ENCODE results near the gene RIN2.

RIN2 gene

GRCh38 chr20:19765266-19765665, 7.2 kb downstream of the RIN2 start:
- H3K27ac Mint-ChIP-seq, result no peak overlapping the region
- no peaks in the 10 kb centered on the region for H3K4me1 Mint-ChIP-seq (ENCODE audit: low read depth)
- peaks cover 4% of the 10 kb centered on the region for H3K9me3 Mint-ChIP-seq

GRCh38 chr20:19765913-19766312, 7.9 kb downstream of the RIN2 start:
- no peak overlapping the region for H3K4me3 Mint-ChIP-seq
- peaks cover 4% of the 10 kb centered on the region for H3K9me3 Mint-ChIP-seq
- no peak overlapping the region for H3K27ac Mint-ChIP-seq
- no peaks in the 10 kb centered on the region for H3K36me3 Mint-ChIP-seq (ENCODE audit: low read depth)
- peaks cover 11% of the 10 kb centered on the region for H3K27me3 Mint-ChIP-seq
- no peaks in the 10 kb centered on the region for H3K4me1 Mint-ChIP-seq (ENCODE audit: low read depth)

More at GRCh38 chr20:19765266-19765665, 7.2 kb downstream of the RIN2 start:
- H3K4me3 Mint-ChIP-seq, result no peak overlapping the region
- H3K27me3 Mint-ChIP-seq, result peaks cover 16% of the 10 kb centered on the region
- H3K36me3 Mint-ChIP-seq (ENCODE audit: low read depth), result no peaks in the 10 kb centered on the region

DNA sequence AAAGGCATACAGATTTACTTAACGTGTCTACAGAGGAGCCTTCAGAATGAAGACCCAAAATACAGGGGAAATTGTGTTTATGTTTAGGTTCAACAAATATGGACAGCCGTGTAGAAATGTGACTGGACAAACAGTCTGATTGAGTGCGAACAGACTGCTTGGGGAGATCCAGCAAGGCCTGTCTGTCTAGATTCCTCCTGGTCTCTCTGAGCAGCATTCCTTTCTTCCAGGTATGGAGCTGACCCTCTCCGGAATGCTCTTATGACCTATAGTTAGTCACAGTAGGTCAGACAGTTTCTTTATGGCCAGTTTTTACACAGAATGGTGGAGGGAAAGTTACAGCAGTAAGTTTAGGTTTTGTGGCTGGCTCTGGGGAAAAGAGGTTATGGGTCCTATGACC, 9.0 kb downstream of the RIN2 start:
- Mint-ChIP-seq H3K36me3 (ENCODE audit: low read depth) (no peaks in the 10 kb centered on the region), H3K27me3 (peaks cover 8% of the 10 kb centered on the region), H3K4me3 (no peak overlapping the region), H3K4me1 (ENCODE audit: low read depth) (no peaks in the 10 kb centered on the region), H3K27ac (no peak overlapping the region), H3K9me3 (peaks cover 4% of the 10 kb centered on the region)

DNA sequence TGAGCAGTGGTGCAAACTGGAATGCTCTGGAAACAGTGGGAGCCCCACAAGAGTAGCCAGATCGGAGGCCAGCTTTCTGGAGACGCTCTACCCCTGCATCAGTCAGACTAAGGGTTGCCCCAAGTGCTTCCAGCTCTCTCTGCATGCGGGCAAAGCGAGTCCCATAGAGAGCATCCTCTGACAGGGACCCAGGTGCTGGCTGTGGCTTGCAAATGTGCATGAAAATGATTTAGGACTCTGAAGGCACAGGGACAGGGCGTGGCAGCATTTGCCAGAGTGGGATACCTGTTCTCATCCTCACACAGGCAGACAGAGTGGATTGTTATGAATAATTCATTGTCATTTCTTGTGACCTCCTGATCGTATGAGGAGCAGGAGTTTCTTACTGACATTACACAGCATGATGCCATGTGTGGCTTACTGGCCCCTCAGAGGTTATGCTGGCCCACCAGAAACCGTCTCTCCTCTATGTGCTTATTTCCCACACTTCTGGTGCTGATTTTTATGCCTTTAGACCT, 10.3 kb downstream of the RIN2 start:
- Mint-ChIP-seq H3K4me3 (no peak overlapping the region), H3K27ac (no peak overlapping the region), H3K9me3 (no peaks in the 10 kb centered on the region), H3K36me3 (ENCODE audit: low read depth) (no peaks in the 10 kb centered on the region), H3K27me3 (peaks cover 6% of the 10 kb centered on the region), H3K4me1 (ENCODE audit: low read depth) (no peaks in the 10 kb centered on the region)

DNA sequence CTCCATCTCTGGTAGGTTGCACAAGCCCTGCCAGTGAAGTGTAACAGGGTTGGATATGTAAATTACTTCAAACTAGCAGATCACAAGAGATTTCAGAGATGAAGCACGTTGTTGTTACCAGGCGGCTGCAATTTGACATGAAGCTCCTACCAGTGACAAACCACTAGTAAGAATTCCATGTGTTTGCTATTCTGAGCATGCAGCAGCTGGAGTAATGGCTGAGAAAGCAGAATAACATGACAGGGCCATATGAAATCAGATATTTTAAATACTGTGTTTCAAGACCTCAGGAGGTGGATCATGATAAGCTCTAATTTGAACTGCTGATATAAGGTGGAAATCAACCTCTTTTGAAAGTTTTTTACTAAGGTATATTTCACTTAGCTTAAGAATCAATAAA, 11.4 kb downstream of the RIN2 start:
- H3K36me3 Mint-ChIP-seq (ENCODE audit: low read depth), result no peaks in the 10 kb centered on the region
- no peak overlapping the region for H3K27ac Mint-ChIP-seq
- no peak overlapping the region for H3K4me3 Mint-ChIP-seq
- no peaks in the 10 kb centered on the region for H3K9me3 Mint-ChIP-seq
- peaks cover 6% of the 10 kb centered on the region for H3K27me3 Mint-ChIP-seq
- H3K4me1 Mint-ChIP-seq (ENCODE audit: low read depth), result no peaks in the 10 kb centered on the region

GRCh38 chr20:19770375-19770774, 12.3 kb downstream of the RIN2 start:
- no peaks in the 10 kb centered on the region for H3K9me3 Mint-ChIP-seq
- no peak overlapping the region for H3K27ac Mint-ChIP-seq
- H3K4me1 Mint-ChIP-seq (ENCODE audit: low read depth), result no peaks in the 10 kb centered on the region
- H3K36me3 Mint-ChIP-seq (ENCODE audit: low read depth), result no peaks in the 10 kb centered on the region
- H3K27me3 Mint-ChIP-seq, result peaks cover 6% of the 10 kb centered on the region
- H3K4me3 Mint-ChIP-seq, result no peak overlapping the region

DNA sequence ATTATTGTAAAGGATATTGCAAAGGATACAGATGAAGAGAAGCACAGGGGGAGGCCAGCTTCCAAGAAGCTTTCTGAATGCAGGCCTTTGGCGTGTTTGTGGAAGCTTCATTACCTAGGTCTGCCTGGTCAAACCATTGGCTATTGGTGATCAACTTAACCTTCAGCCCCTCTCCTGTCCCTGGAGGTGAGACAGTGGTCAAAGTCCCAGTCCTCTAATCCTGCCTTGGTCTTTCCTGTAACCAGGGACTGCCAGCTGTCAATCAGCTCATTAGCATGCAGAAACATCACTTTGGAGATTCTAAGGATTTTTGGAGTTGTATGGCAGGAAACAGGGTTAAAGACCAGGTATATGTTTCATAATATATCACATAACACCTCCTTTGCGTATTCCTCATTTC, 13.0 kb downstream of the RIN2 start:
- no peak overlapping the region for H3K27ac Mint-ChIP-seq
- no peaks in the 10 kb centered on the region for H3K4me1 Mint-ChIP-seq (ENCODE audit: low read depth)
- H3K27me3 Mint-ChIP-seq, result peaks cover 6% of the 10 kb centered on the region
- H3K36me3 Mint-ChIP-seq (ENCODE audit: low read depth), result no peaks in the 10 kb centered on the region
- no peaks in the 10 kb centered on the region for H3K9me3 Mint-ChIP-seq
- no peak overlapping the region for H3K4me3 Mint-ChIP-seq

DNA sequence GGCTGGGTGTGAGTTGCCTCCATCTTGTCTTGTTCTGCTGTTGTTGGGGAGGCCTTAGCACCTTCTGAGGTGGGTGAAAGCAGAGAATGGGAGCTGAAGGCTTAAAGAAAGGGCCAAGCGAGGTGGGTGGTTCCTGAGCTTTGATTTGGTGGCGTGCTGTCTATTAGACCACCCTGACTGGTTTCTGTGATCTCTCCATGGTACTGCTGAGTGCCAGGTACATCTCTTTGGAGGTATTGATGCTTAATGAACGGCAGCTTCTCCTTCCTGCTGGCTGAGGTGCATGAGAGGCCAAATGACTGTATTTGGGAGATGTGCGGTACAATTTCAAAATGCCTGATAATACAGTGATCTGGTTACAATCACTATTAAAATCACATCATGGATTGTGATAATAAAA, 15.4 kb downstream of the RIN2 start:
- H3K9me3 Mint-ChIP-seq, result no peaks in the 10 kb centered on the region
- H3K27ac Mint-ChIP-seq, result no peak overlapping the region
- H3K4me1 Mint-ChIP-seq (ENCODE audit: low read depth), result no peaks in the 10 kb centered on the region
- peaks cover 3% of the 10 kb centered on the region for H3K27me3 Mint-ChIP-seq
- H3K4me3 Mint-ChIP-seq, result no peak overlapping the region
- H3K36me3 Mint-ChIP-seq (ENCODE audit: low read depth), result no peaks in the 10 kb centered on the region

DNA sequence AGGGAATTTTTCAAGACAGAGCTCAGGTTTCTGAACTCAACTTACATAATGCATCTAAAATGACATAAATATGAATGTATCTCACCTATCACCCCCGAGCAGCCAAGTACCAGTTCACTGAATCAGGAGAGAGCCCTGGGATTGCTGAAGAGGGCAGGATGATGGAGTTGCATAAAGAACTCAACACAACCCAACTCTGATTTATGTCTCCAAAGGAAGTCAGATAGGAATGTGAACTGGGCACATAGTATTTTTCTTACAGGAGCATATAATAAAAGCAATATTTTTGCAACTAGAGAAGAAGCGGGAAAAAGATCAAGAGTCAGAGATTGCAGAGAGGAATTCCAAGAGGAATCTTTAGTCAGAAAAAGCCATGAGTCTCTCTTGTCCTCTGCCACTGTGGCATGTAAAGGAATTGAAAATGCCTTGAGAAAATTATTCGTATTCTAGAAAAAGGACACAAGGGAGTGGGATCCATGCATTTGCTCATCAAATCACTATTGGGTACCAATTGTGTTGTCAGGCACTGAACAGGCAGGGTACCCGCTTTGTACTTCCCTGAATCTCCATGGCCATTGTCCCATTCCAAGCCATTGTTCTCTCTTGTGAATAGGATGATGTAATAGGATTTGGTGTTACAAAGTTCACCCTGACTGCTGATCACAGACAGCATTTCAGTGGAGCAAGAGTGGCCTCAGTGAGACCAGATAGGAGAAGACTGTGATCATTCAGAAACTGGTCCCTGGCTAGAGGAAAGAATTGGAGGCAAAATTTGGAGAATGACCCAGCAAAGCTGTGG, 16.3 kb downstream of the RIN2 start:
- Mint-ChIP-seq H3K27me3 (peaks cover 3% of the 10 kb centered on the region), H3K4me3 (no peak overlapping the region), H3K36me3 (ENCODE audit: low read depth) (no peaks in the 10 kb centered on the region), H3K4me1 (ENCODE audit: low read depth) (no peaks in the 10 kb centered on the region), H3K9me3 (no peaks in the 10 kb centered on the region), H3K27ac (no peak overlapping the region)

DNA sequence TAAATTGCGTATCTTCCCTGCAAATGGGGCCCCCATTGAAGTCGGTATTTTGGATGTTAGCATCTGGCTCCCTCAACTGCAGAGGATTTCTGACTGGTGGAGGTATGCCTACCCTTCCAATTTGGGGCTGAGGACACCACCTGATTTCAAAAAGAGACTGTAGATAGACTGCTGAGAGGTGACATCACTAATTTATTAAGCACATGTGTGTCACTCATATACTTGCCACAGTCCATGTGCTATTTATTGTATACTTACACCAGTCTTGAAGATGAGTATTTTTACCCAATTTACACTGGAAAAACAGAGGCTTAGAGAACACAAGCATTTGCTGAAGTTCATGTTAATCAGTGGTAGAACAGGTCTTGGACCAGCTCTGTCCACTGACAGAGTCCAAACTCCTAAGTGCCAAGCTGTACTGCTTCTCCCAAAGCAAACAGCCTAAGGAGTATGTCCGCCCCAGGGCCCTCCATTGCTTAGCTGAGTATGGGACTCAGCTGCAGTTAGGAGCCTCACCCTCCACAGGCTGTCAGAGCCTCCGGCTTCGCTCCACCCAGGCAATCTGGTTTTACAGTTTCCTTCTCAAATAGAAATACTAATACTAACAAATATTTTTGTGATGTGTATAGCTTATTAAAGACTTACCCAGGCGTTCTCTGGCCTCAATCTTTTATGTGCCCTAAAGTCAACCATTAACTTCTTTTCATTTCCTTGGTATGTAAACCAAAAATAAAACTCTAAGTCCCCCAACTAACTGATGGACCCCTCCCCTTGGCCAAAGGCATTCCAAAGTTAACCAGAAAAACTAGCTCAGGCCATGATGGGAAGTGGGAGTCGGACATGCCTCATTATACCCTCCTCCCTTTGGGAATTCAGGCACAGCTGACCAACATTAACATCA, 17.5 kb downstream of the RIN2 start:
- no peak overlapping the region for H3K4me3 Mint-ChIP-seq
- no peaks in the 10 kb centered on the region for H3K9me3 Mint-ChIP-seq

GRCh38 chr20:19777315-19777714, 19.3 kb downstream of the RIN2 start:
- no peak overlapping the region for H3K27ac Mint-ChIP-seq

More for the DNA sequence above, 17.5 kb downstream of the RIN2 start:
- no peaks in the 10 kb centered on the region for H3K4me1 Mint-ChIP-seq (ENCODE audit: low read depth)
- H3K27me3 Mint-ChIP-seq, result peaks cover 3% of the 10 kb centered on the region
- no peak overlapping the region for H3K27ac Mint-ChIP-seq
- no peaks in the 10 kb centered on the region for H3K36me3 Mint-ChIP-seq (ENCODE audit: low read depth)

DNA sequence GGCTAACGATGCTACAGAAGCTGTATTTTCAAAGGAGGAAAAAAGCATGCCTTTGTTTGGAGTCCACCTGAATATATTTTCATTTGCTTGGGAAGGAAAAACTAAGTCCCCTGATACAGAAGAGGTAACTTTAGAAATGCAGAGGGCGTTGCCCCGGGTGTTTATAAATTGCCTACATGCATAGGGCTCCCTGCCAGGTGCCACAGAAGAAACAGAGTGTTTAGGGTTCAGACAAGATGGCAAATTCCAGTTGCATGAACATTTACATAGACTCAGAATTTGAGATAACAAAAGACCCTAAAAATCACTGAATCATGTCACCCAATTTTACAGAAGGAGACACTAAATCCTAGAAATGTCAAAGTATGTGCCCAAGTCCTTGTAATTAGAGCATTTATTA, 19.9 kb downstream of the RIN2 start:
- Mint-ChIP-seq H3K36me3 (ENCODE audit: low read depth) (no peaks in the 10 kb centered on the region), H3K27me3 (no peaks in the 10 kb centered on the region), H3K27ac (no peak overlapping the region), H3K4me1 (ENCODE audit: low read depth) (no peaks in the 10 kb centered on the region), H3K4me3 (no peak overlapping the region), H3K9me3 (no peaks in the 10 kb centered on the region)

More at GRCh38 chr20:19777315-19777714, 19.3 kb downstream of the RIN2 start:
- no peaks in the 10 kb centered on the region for H3K4me1 Mint-ChIP-seq (ENCODE audit: low read depth)
- no peaks in the 10 kb centered on the region for H3K27me3 Mint-ChIP-seq
- H3K9me3 Mint-ChIP-seq, result no peaks in the 10 kb centered on the region
- no peak overlapping the region for H3K4me3 Mint-ChIP-seq
- no peaks in the 10 kb centered on the region for H3K36me3 Mint-ChIP-seq (ENCODE audit: low read depth)

GRCh38 chr20:19778404-19778803, 20.3 kb downstream of the RIN2 start:
- Mint-ChIP-seq H3K4me3 (no peak overlapping the region), H3K4me1 (ENCODE audit: low read depth) (no peaks in the 10 kb centered on the region), H3K9me3 (no peaks in the 10 kb centered on the region), H3K27me3 (no peaks in the 10 kb centered on the region), H3K27ac (no peak overlapping the region), H3K36me3 (ENCODE audit: low read depth) (no peaks in the 10 kb centered on the region)

GRCh38 chr20:19779634-19780033, 21.6 kb downstream of the RIN2 start:
- Mint-ChIP-seq H3K27ac (no peak overlapping the region), H3K4me3 (no peak overlapping the region), H3K9me3 (no peaks in the 10 kb centered on the region), H3K27me3 (no peaks in the 10 kb centered on the region), H3K4me1 (ENCODE audit: low read depth) (no peaks in the 10 kb centered on the region), H3K36me3 (ENCODE audit: low read depth) (no peaks in the 10 kb centered on the region)

GRCh38 chr20:19780261-19780660, 22.2 kb downstream of the RIN2 start:
- Mint-ChIP-seq H3K4me3 (no peak overlapping the region), H3K27me3 (no peaks in the 10 kb centered on the region), H3K36me3 (ENCODE audit: low read depth) (no peaks in the 10 kb centered on the region), H3K27ac (no peak overlapping the region), H3K9me3 (no peaks in the 10 kb centered on the region), H3K4me1 (ENCODE audit: low read depth) (no peaks in the 10 kb centered on the region)

All from stimulated activated naive CD8-positive, alpha-beta T cell treated with anti-CD3 and anti-CD28 coated beads, Interleukin-15, Interleukin-2, amounts not matched to agents 100 ng/mL and 50 ng/mL, for 24 hours (primary cell).